Measurements from ENCODE around the gene PKHD1.

The PKHD1 gene

GRCh38 chr6:51793393-51793792 lies 294.0 kb downstream of the PKHD1 start:
- DNase-seq (ENCODE audit: low read depth), result no peak

GRCh38 chr6:51792273-51793030 lies 295.0 kb downstream of the PKHD1 start:
- DNase-seq (ENCODE audit: low read depth), result no peak

GRCh38 chr6:51790946-51791345 lies 296.5 kb downstream of the PKHD1 start:
- DNase-seq (ENCODE audit: low read depth), result no peak

- no peak for DNase-seq (ENCODE audit: low read depth)
Measured at GRCh38 chr6:51788121-51788520, 299.3 kb downstream of the PKHD1 start.

- no peak for DNase-seq (ENCODE audit: low read depth)
Measured at GRCh38 chr6:51778666-51779065, 308.7 kb downstream of the PKHD1 start.

- no peak for DNase-seq (ENCODE audit: low read depth)
Measured at GRCh38 chr6:51777618-51778017, 309.8 kb downstream of the PKHD1 start.

GRCh38 chr6:51775942-51776860 lies 311.2 kb downstream of the PKHD1 start:
- no peak for DNase-seq (ENCODE audit: low read depth)

GRCh38 chr6:51768087-51768486 lies 319.3 kb downstream of the PKHD1 start:
- no peak for DNase-seq (ENCODE audit: low read depth)

GRCh38 chr6:51765230-51765629 lies 322.2 kb downstream of the PKHD1 start:
- no peak for DNase-seq (ENCODE audit: low read depth)

- DNase-seq (ENCODE audit: low read depth), result no peak
Measured at GRCh38 chr6:51753635-51754034, 333.8 kb downstream of the PKHD1 start.

- no peak for DNase-seq (ENCODE audit: low read depth)
Measured at GRCh38 chr6:51743999-51744398, 343.4 kb downstream of the PKHD1 start.

GRCh38 chr6:51740658-51741057 lies 346.8 kb downstream of the PKHD1 start:
- no peak for DNase-seq (ENCODE audit: low read depth)

- DNase-seq (ENCODE audit: low read depth), result no peak
Measured at GRCh38 chr6:51738614-51739013, 348.8 kb downstream of the PKHD1 start.

- DNase-seq (ENCODE audit: low read depth), result no peak
Measured at GRCh38 chr6:51737580-51738360, 349.6 kb downstream of the PKHD1 start.

GRCh38 chr6:51725155-51725554 lies 362.3 kb downstream of the PKHD1 start:
- no peak for DNase-seq (ENCODE audit: low read depth)

GRCh38 chr6:51720327-51720726 lies 367.1 kb downstream of the PKHD1 start:
- no peak for DNase-seq (ENCODE audit: low read depth)

- DNase-seq (ENCODE audit: low read depth), result no peak
Measured at GRCh38 chr6:51719297-51719696, 368.1 kb downstream of the PKHD1 start.

- no peak for DNase-seq (ENCODE audit: low read depth)
Measured at GRCh38 chr6:51718533-51718932, 368.9 kb downstream of the PKHD1 start.

GRCh38 chr6:51717477-51717876 lies 369.9 kb downstream of the PKHD1 start:
- DNase-seq (ENCODE audit: low read depth), result no peak

- no peak for DNase-seq (ENCODE audit: low read depth)
Measured at GRCh38 chr6:51711876-51712275, 375.5 kb downstream of the PKHD1 start.

- no peak for DNase-seq (ENCODE audit: low read depth)
Measured at GRCh38 chr6:51706086-51706485, 381.3 kb downstream of the PKHD1 start.

- DNase-seq (ENCODE audit: low read depth), result no peak
Measured at GRCh38 chr6:51704932-51705540, 382.4 kb downstream of the PKHD1 start.

All from HS-5 (cell line).